T-helper 1 cell treated with Interleukin-12 subunit alpha and Interleukin-12 subunit beta and Interleukin-4 antibody, amounts not matched to agents 30 μg/mL and 1 μg/mL, for 36 hours (primary cell): Measurements from ENCODE around the gene ARHGDIG.

Experiments
- H3K27ac Mint-ChIP-seq: one replicate; pipeline ENCODE4 v1.8.0; 2021; ENCODE audit warnings: mild to moderate bottlenecking, mixed read lengths
- H3K27me3 Mint-ChIP-seq: one replicate; pipeline ENCODE4 v1.8.0; 2021; ENCODE audit warnings: low read depth, mixed read lengths
- H3K36me3 Mint-ChIP-seq: one replicate; pipeline ENCODE4 v1.8.0; 2021; ENCODE audit warnings: low read depth, mixed read lengths
- H3K4me1 Mint-ChIP-seq: one replicate; pipeline ENCODE4 v1.8.0; 2021; ENCODE audit warnings: low read depth, mixed read lengths
- H3K4me3 Mint-ChIP-seq: one replicate; pipeline ENCODE4 v1.8.0; 2021; ENCODE audit warnings: mild to moderate bottlenecking, moderate library complexity, mixed read lengths
- H3K9me3 Mint-ChIP-seq: one replicate; pipeline ENCODE4 v1.8.0; 2021; ENCODE audit warnings: mixed read lengths

Gene ARHGDIG

DNA sequence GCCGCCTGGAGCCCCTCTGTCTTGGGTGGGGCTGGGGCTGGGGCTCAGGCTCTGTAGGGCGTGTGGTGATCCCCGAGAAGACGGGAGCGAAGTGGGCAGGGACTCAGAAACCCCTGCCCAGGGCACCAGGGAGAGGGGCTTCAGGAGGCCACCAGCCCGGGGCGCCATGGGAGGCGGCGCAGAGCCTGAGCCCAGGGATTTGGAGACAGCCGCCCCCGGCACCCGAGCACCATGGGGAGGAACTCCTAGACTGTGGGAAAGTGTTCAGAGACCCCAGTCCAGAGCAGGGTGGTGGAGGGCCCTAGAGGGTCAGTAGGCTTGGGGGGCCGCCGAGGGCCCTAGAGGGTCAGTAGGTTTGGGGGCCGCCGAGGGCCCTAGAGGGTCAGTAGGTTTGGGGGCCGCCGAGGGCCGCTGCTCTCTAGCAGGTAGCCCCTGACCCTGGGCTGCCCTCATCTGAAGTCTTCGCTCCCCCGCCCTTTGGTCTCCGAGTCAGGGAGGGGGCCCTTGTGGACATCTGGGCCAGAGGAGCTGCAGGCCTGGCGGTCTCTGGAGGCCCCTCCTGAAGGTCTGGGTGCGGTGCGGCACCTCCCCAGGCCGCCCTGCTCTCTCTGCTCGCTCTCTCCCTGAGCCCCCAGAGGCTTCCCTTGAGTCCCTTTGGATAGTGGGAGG is 734 bp downstream of the ARHGDIG start:
- Mint-ChIP-seq H3K4me3 (no peak overlapping the region), H3K4me1 (peaks cover 3% of the 10 kb centered on the region), H3K36me3 (no peaks in the 10 kb centered on the region), H3K27me3 (peaks cover 24% of the 10 kb centered on the region), H3K9me3 (no peaks in the 10 kb centered on the region), H3K27ac (no peak overlapping the region)

- Mint-ChIP-seq H3K36me3 (peaks cover 3% of the 10 kb centered on the region), H3K4me3 (no peak overlapping the region), H3K9me3 (no peaks in the 10 kb centered on the region), H3K4me1 (peaks cover 3% of the 10 kb centered on the region), H3K27ac (no peak overlapping the region), H3K27me3 (peaks cover 17% of the 10 kb centered on the region)
Measured at GRCh38 chr16:281660-282255, 1.4 kb downstream of the ARHGDIG start.

DNA sequence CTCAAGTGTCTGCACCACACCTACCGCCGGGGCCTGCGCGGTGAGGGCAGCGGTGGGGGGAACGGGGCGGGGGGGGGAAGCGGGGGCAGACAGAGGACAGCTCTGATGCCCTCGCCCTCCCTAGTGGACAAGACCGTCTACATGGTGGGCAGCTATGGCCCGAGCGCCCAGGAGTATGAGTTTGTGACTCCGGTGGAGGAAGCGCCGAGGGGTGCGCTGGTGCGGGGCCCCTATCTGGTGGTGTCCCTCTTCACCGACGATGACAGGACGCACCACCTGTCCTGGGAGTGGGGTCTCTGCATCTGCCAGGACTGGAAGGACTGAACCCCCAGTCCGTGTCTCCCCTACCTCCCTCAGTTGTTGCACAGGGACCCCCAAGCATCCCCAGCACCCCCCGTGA is 2.1 kb downstream of the ARHGDIG start:
- Mint-ChIP-seq H3K27me3 (peaks cover 11% of the 10 kb centered on the region), H3K4me3 (no peak overlapping the region), H3K27ac (no peak overlapping the region), H3K9me3 (no peaks in the 10 kb centered on the region), H3K4me1 (peaks cover 3% of the 10 kb centered on the region), H3K36me3 (peaks cover 3% of the 10 kb centered on the region)

DNA sequence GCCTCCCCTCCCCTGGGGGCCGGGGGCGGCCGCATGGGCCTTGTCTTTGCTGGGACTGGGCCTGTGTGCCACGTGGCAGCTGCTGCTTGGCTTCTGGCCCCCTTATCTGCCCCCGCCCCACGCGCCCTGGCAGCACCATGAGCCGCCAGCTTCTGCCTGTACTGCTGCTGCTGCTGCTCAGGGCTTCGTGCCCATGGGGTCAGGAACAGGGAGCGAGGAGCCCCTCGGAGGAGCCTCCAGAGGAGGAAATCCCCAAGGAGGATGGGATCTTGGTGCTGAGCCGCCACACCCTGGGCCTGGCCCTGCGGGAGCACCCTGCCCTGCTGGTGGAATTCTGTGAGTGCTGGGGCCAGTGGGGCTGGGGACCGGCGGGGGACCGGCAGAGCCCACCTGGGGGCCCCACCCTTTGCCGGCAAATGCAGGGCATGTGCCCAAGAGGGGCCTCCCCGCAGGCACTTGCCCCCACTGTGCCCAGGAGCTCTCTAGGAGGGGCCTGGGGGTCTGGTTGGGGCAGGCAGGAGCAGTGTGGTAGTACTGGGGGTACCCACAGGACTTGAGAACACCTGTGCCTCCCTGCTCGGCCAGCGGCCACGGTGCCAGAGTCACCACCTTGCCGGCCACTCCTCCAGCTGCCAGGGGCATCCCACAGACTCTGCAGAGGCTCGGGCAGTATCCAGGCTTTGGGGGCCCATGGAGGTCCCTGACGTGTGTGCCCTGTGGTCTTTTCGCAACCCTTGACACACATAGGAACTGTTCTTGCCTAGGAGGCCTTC is 2.8 kb downstream of the ARHGDIG start, which contains the start of gene PDIA2:
Gene PDIA2 (plus strand): TSS at position 132 of the 773 bp plus-strand sequence. CDS start 6 bp downstream, at position 138.
- peaks cover 3% of the 10 kb centered on the region for H3K4me1 Mint-ChIP-seq
- H3K36me3 Mint-ChIP-seq = peaks cover 6% of the 10 kb centered on the region
- H3K4me3 Mint-ChIP-seq = no peak within 1 kb of the TSS
- peaks cover 11% of the 10 kb centered on the region for H3K27me3 Mint-ChIP-seq
- H3K9me3 Mint-ChIP-seq = no peaks in the 10 kb centered on the region
- no peak within 1 kb of the TSS for H3K27ac Mint-ChIP-seq

DNA sequence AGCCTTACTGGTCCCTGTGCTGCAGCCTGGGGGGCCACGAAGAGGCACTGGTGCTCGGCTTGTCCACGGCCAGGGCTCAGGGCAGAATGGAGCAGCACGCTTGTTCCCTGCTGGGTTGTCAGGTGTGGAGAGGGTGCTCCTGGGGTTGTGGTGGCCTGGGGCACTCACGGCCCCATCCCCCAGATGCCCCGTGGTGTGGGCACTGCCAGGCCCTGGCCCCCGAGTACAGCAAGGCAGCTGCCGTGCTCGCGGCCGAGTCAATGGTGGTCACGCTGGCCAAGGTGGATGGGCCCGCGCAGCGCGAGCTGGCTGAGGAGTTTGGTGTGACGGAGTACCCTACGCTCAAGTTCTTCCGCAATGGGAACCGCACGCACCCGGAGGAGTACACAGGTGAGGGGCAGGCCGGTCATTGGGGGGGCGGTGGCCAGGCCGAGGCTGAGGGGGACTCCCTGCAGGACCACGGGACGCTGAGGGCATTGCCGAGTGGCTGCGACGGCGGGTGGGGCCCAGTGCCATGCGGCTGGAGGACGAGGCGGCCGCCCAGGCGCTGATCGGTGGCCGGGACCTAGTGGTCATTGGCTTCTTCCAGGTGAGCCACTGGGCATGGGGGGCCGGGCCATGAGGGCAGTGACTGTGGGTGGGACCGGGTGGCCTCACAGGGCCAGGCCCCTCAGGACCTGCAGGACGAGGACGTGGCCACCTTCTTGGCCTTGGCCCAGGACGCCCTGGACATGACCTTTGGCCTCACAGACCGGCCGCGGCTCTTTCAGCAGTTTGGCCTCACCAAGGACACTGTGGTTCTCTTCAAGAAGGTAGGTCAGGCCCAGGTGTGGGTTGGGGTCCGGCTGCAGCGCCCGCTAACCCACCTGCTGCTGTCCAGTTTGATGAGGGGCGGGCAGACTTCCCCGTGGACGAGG is 4.1 kb downstream of the ARHGDIG start:
- Mint-ChIP-seq H3K27me3 (no peaks in the 10 kb centered on the region), H3K27ac (no peak overlapping the region), H3K4me1 (no peaks in the 10 kb centered on the region), H3K4me3 (no peak overlapping the region), H3K36me3 (peaks cover 6% of the 10 kb centered on the region), H3K9me3 (no peaks in the 10 kb centered on the region)

DNA sequence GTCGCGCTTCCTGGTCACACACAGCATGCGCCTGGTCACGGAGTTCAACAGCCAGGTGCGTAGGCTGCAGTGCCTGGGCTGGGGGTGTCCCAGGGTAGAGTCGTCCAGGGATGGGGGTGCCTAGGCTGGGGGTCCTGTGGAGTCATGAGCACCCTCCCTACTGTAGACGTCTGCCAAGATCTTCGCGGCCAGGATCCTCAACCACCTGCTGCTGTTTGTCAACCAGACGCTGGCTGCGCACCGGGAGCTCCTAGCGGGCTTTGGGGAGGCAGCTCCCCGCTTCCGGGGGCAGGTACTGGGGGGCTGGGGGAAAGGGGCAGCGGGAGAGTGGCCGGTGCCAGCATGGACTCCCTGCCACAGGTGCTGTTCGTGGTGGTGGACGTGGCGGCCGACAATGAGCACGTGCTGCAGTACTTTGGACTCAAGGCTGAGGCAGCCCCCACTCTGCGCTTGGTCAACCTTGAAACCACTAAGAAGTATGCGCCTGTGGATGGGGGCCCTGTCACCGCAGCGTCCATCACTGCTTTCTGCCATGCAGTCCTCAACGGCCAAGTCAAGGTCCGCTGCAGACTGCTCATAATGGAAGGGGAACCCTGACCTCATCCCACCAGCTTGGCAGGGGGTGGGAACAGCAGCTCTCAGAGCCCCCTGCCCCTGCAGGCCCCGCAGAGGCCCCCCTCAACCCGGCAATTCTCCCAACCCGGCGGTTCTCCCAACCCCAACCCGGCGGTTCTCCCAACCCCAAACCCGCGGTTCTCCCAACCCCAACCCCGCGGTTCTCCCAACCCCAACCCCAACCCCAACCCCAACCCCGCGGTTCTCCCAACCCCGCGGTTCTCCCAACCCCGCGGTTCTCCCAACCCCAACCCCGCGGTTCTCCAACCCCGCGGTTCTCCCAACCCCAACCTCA is 5.0 kb downstream of the ARHGDIG start:
- Mint-ChIP-seq H3K36me3 (peaks cover 6% of the 10 kb centered on the region), H3K4me3 (no peak overlapping the region), H3K27me3 (no peaks in the 10 kb centered on the region), H3K9me3 (no peaks in the 10 kb centered on the region), H3K27ac (no peak overlapping the region), H3K4me1 (no peaks in the 10 kb centered on the region)

DNA sequence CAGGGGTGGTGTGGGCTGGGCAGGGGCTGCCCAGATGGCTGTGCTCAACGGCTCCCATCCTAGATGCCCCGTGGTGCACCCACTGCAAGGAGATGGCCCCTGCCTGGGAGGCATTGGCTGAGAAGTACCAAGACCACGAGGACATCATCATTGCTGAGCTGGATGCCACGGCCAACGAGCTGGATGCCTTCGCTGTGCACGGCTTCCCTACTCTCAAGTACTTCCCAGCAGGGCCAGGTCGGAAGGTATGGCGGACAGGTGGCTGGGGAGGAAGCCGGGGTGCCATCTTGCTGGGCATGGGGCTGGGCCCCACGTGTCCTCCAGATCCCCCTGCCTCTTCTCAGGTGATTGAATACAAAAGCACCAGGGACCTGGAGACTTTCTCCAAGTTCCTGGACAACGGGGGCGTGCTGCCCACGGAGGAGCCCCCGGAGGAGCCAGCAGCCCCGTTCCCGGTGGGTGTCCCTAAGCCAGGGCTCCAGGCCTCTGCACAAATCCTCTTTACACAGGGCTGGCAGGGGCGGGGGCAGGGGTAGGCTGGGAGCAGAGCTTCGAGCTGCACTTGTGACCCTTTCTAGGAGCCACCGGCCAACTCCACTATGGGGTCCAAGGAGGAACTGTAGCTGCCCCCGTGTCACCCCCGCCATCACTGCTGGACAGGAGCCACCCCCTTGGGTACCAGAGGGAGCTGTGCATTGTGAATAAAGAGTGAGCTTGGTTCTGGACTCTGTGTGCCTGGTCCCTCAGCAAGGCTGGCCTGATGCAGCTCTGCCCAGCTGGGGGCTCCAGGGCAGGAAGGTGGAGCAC is 6.3 kb downstream of the ARHGDIG start:
- peaks cover 6% of the 10 kb centered on the region for H3K36me3 Mint-ChIP-seq

GRCh38 chr16:287298-287811 is 7.0 kb downstream of the ARHGDIG start:
- H3K27ac Mint-ChIP-seq = no peak overlapping the region
- H3K4me1 Mint-ChIP-seq = no peaks in the 10 kb centered on the region
- H3K27me3 Mint-ChIP-seq = no peaks in the 10 kb centered on the region
- H3K4me3 Mint-ChIP-seq = no peak overlapping the region
- peaks cover 6% of the 10 kb centered on the region for H3K36me3 Mint-ChIP-seq
- H3K9me3 Mint-ChIP-seq = no peaks in the 10 kb centered on the region

More for the DNA sequence above, 6.3 kb downstream of the ARHGDIG start:
- no peaks in the 10 kb centered on the region for H3K4me1 Mint-ChIP-seq
- H3K9me3 Mint-ChIP-seq = no peaks in the 10 kb centered on the region
- H3K27ac Mint-ChIP-seq = no peak overlapping the region
- no peak overlapping the region for H3K4me3 Mint-ChIP-seq
- no peaks in the 10 kb centered on the region for H3K27me3 Mint-ChIP-seq

DNA sequence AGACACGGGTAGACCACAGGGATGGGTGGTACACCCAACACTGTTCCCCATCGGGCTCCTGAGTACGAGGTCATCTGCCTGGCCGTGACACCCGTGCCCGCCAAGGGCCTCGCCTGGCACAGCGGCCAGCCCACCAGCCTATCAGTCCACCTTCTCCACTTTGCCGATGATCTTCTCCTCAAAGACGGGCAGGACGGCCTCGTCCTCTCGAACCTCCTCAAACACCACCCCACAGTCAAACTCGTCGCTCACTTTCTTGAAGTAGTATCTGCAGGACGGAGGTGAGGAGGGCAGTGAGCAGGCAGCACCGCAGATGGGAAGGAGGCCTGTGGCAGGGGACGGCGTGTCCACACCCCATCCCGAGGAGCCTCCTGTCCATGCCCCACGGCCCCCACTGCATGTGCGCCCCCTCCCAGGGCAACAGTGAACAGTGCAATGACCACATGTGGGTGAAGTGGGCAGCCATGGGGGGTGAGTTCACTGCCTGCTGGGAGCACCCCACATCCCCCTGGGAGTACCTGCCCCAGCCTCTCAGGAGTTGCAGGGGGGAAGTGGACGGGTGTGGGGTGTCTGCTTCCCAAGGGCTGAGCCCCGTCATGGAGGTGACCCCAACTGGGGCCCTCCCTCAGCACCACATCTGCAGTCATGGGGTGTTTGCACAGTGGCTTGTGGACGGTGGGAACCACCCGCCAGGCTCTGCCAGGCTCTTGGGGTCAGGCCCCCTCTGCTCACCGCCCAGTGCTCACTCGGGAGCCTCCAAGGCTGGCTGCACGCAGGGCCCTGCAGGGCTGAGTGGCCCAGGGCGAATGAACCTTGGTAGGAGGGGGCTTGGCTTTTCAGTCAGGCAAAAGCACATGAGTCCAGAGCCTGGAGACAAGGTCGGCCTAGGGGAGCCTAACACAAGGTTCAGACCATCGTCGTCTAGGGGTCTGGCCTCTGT is 7.9 kb downstream of the ARHGDIG start:
- no peak overlapping the region for H3K27ac Mint-ChIP-seq
- H3K9me3 Mint-ChIP-seq = no peaks in the 10 kb centered on the region
- H3K4me3 Mint-ChIP-seq = no peak overlapping the region
- no peaks in the 10 kb centered on the region for H3K4me1 Mint-ChIP-seq
- H3K36me3 Mint-ChIP-seq = peaks cover 6% of the 10 kb centered on the region
- H3K27me3 Mint-ChIP-seq = no peaks in the 10 kb centered on the region

DNA sequence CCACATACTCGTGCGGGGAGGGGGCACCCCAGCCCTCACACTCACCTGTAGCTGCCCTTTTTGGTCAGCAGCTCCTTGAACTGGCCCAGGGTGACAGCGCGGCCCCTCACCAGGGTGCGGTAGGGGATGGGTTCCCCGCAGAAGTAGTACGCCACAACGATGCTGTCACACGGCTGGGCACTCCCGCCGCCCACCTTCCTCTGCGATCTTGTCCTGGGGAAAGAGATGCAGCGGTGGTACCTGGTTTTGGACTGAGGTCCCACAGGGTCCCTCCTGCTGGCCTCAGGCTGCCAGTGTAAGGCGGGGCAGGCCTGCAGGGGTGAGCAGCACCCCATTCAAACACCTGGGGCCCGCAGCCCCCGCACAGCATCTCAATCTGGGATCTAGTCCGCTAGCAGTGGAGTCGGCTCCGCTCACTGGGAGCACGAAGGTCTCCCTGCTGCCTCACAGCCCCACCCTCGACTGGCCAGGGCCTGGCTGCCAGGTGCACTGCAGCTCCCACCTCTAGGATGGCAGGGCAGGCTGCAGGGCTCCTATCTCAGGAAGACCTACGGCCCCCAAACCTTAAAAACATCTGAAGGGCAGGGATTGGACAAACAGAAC is 9.1 kb downstream of the ARHGDIG start:
- Mint-ChIP-seq H3K36me3 (peaks cover 6% of the 10 kb centered on the region), H3K27ac (no peak overlapping the region), H3K4me1 (no peaks in the 10 kb centered on the region), H3K9me3 (no peaks in the 10 kb centered on the region), H3K27me3 (no peaks in the 10 kb centered on the region), H3K4me3 (no peak overlapping the region)

- Mint-ChIP-seq H3K27ac (no peak overlapping the region), H3K9me3 (no peaks in the 10 kb centered on the region), H3K4me1 (no peaks in the 10 kb centered on the region), H3K36me3 (peaks cover 6% of the 10 kb centered on the region), H3K27me3 (no peaks in the 10 kb centered on the region), H3K4me3 (no peak overlapping the region)
Measured at GRCh38 chr16:290015-290680, 9.8 kb downstream of the ARHGDIG start.
